IPS-18c (cell line): ENCODE results near the gene SYT8.

ENCODE experiments used
- H3K4me3 ChIP-seq: 2 replicates; pipeline ENCODE4 v1.7.0; 2013; ENCODE audit warnings: low read depth, mild to moderate bottlenecking, low read length, moderate library complexity; ENCODE audit not compliant: insufficient read depth
- H3K9me3 ChIP-seq: one replicate; pipeline ENCODE4 v1.6.1; 2013; ENCODE audit warnings: mild to moderate bottlenecking, low read length, moderate library complexity; ENCODE audit not compliant: control insufficient read depth, insufficient read depth

SYT8 gene

GRCh38 chr11:1814691-1815090 lies 20.1 kb upstream of the SYT8 start:
- H3K9me3 ChIP-seq, result no peaks in the 10 kb centered on the region

GRCh38 chr11:1815311-1815710 lies 19.5 kb upstream of the SYT8 start:
- Histone ChIP-seq H3K9me3 (no peaks in the 10 kb centered on the region), H3K4me3 (no peak overlapping the region)

More at GRCh38 chr11:1814691-1815090, 20.1 kb upstream of the SYT8 start:
- H3K4me3 ChIP-seq, result no peak overlapping the region

GRCh38 chr11:1815751-1816150 lies 19.0 kb upstream of the SYT8 start:
- Histone ChIP-seq H3K9me3 (no peaks in the 10 kb centered on the region), H3K4me3 (no peak overlapping the region)

- no peak overlapping the region for H3K4me3 ChIP-seq
- no peaks in the 10 kb centered on the region for H3K9me3 ChIP-seq
These were observed 17.8 kb upstream of the SYT8 start for GRCh38 chr11:1817000-1817399.

- Histone ChIP-seq H3K9me3 (no peaks in the 10 kb centered on the region), H3K4me3 (no peak overlapping the region)
These were observed 17.3 kb upstream of the SYT8 start for GRCh38 chr11:1817511-1817910.

- H3K9me3 ChIP-seq, result no peaks in the 10 kb centered on the region
- no peak overlapping the region for H3K4me3 ChIP-seq
These were observed 15.7 kb upstream of the SYT8 start for GRCh38 chr11:1819074-1819473.

- H3K9me3 ChIP-seq, result no peaks in the 10 kb centered on the region
- H3K4me3 ChIP-seq, result no peak overlapping the region
These were observed 14.1 kb upstream of the SYT8 start for GRCh38 chr11:1820463-1821325.

GRCh38 chr11:1821562-1821961 lies 13.2 kb upstream of the SYT8 start:
- no peak overlapping the region for H3K4me3 ChIP-seq
- no peaks in the 10 kb centered on the region for H3K9me3 ChIP-seq

GRCh38 chr11:1822648-1823375 lies 12.0 kb upstream of the SYT8 start:
- no peak overlapping the region for H3K4me3 ChIP-seq
- H3K9me3 ChIP-seq, result no peaks in the 10 kb centered on the region

- Histone ChIP-seq H3K9me3 (no peaks in the 10 kb centered on the region), H3K4me3 (no peak overlapping the region)
These were observed 11.2 kb upstream of the SYT8 start for GRCh38 chr11:1823376-1824220.

GRCh38 chr11:1824221-1825038 lies 10.4 kb upstream of the SYT8 start:
- Histone ChIP-seq H3K9me3 (no peaks in the 10 kb centered on the region), H3K4me3 (no peak overlapping the region)

- H3K4me3 ChIP-seq, result no peak overlapping the region
- no peaks in the 10 kb centered on the region for H3K9me3 ChIP-seq
These were observed 9.6 kb upstream of the SYT8 start for GRCh38 chr11:1825039-1825740.

- Histone ChIP-seq H3K4me3 (no peak overlapping the region), H3K9me3 (no peaks in the 10 kb centered on the region)
These were observed 8.9 kb upstream of the SYT8 start for GRCh38 chr11:1825785-1826451.

- H3K4me3 ChIP-seq, result no peak overlapping the region
- no peaks in the 10 kb centered on the region for H3K9me3 ChIP-seq
These were observed 8.2 kb upstream of the SYT8 start for GRCh38 chr11:1826552-1827094.

- Histone ChIP-seq H3K9me3 (no peaks in the 10 kb centered on the region), H3K4me3 (no peak overlapping the region)
These were observed 7.5 kb upstream of the SYT8 start for GRCh38 chr11:1827095-1827813.
